K562 (cell line): ENCODE results near the gene WDR35. TPM values are rescaled to one million over a fixed set of nuclear protein-coding genes. Genes with fewer than 3 reads are reported as not detected.

Source experiments
- ATAC-seq: fragments of 200-7000 bp; cut with Tn5 transposase; 3 replicates; pipeline ENCODE4 v1.9.1; 2020; ENCODE audit warnings: moderate library complexity
- BruUV-seq: library from RNA; stranded (reverse); fragments of 400-500 nt; replicated peaks from 2 replicates; lab custom pipeline; 2021; lab: Mats Ljungman, UMichigan
- CTCF ChIA-PET: fragments of 300-600 bp; formaldehyde crosslinking; extraction: SDS; loops from one replicate; lab custom pipeline; 2021; ENCODE audit warnings: low intra/inter-chr PET ratio; lab: Yijun Ruan, JAX
- POLR2A ChIA-PET: fragments of 300-600, 350-650 bp; sonication (Branson Sonifier 250); formaldehyde crosslinking; extraction: SDS; loops from one replicate; lab custom pipeline; 2021; ENCODE audit warnings: antibody characterized with exemption, inconsistent platforms; lab: Yijun Ruan, JAX
- DNase-seq, 4 experiments: peaks; one replicate each; pipeline versions ENCODE4 v3.0.0 to v3.0.0-alpha.2; 2011 to 2018; ENCODE audit warnings: low spot score in 3 of 4, mixed read lengths in 3 of 4; ENCODE audit errors: extremely low read depth in 1 of 4
- FAIRE-seq: peaks from 2 replicates; lab custom pipeline; 2011; peaks lifted over from hg19 to GRCh38; lab: Jason Lieb, UNC
- H2AFZ ChIP-seq: 2 replicates; pipeline ENCODE4 v1.6.0; 2011; ENCODE audit warnings: low read depth, low read length, control low read depth, inconsistent platforms
- H3K27ac ChIP-seq: fragments of 200-600 bp; 3 replicates; pipeline ENCODE4 v1.8.0; 2011; ENCODE audit warnings: low read depth, mild to moderate bottlenecking, control low read depth, inconsistent platforms, low read length, moderate library complexity, mixed read lengths; ENCODE audit errors: extremely low read depth
- H3K27me3 ChIP-seq, 2 experiments: fragments of 300-600 bp in 1 of 2; 2 replicates in 1 of 2; 3 replicates in 1 of 2; pipeline versions ENCODE4 v1.6.0 to v1.8.0; 2011; ENCODE audit warnings: inconsistent platforms in 2 of 2, low read length in 2 of 2, mild to moderate bottlenecking in 1 of 2, mixed read lengths in 1 of 2, moderate library complexity in 1 of 2; ENCODE audit not compliant: control insufficient read depth in 2 of 2, insufficient read depth in 2 of 2
- H3K36me3 ChIP-seq: fragments of 300-600 bp; 3 replicates; pipeline ENCODE4 v1.8.0; 2011; ENCODE audit warnings: mild to moderate bottlenecking, low read length, inconsistent platforms; ENCODE audit not compliant: control insufficient read depth, insufficient read depth
- H3K4me1 ChIP-seq, 2 experiments: fragments of 200-600 bp in 1 of 2; replicated peaks in 1 of 2; 2 replicates in 1 of 2; 3 replicates in 1 of 2; pipeline versions ENCODE4 v1.5.1 to v1.8.0; 2011; ENCODE audit warnings: inconsistent platforms in 2 of 2, low read length in 2 of 2, mild to moderate bottlenecking in 1 of 2, mixed read lengths in 1 of 2, moderate library complexity in 1 of 2; ENCODE audit not compliant: control insufficient read depth in 2 of 2, insufficient read depth in 2 of 2
- H3K4me2 ChIP-seq: 2 replicates; pipeline ENCODE4 v1.6.1; 2011; ENCODE audit warnings: low read length, control low read depth, inconsistent platforms, mixed read lengths; ENCODE audit not compliant: insufficient read depth
- H3K4me3 ChIP-seq: fragments of 200-600 bp; sonication (generic), shearing (Covaris generic); 2 replicates; pipeline ENCODE4 v1.5.1; 2016; ENCODE audit warnings: control low read depth, inconsistent platforms
- H3K79me2 ChIP-seq: fragments of 200-600 bp; 3 replicates; pipeline ENCODE4 v1.8.0; 2011; ENCODE audit warnings: low read length, inconsistent platforms; ENCODE audit not compliant: control insufficient read depth, insufficient read depth
- H3K9ac ChIP-seq, 2 experiments: 2 replicates each; pipeline versions ENCODE4 v1.6.0 to v1.6.1; 2011; ENCODE audit warnings: low read depth in 2 of 2, low read length in 2 of 2, control low read depth in 1 of 2, inconsistent platforms in 1 of 2, mild to moderate bottlenecking in 1 of 2, mixed read lengths in 1 of 2; ENCODE audit not compliant: insufficient read depth in 1 of 2
- H3K9me1 ChIP-seq: one replicate; pipeline ENCODE4 v1.6.0; 2011; ENCODE audit warnings: inconsistent platforms, mild to moderate bottlenecking, low read length, moderate library complexity; ENCODE audit not compliant: control insufficient read depth, insufficient read depth
- H3K9me3 ChIP-seq: replicated peaks from 2 replicates; pipeline ENCODE4 v1.5.1; 2011; ENCODE audit warnings: low read depth, low read length, inconsistent platforms; ENCODE audit not compliant: control insufficient read depth, insufficient read depth
- H4K20me1 ChIP-seq: replicated peaks from 2 replicates; pipeline ENCODE4 v1.6.1; 2011; ENCODE audit warnings: low read length, inconsistent platforms, mixed read lengths; ENCODE audit not compliant: control insufficient read depth, insufficient read depth
- COPS2 ChIP-seq: fragments of 450-650 bp; conservative IDR thresholded peaks from 2 replicates; pipeline ENCODE4 v1.6.1; 2016; ENCODE audit warnings: mild to moderate bottlenecking, moderate library complexity
- E2F5 ChIP-seq: sonication (generic); formaldehyde crosslinking; IDR thresholded peaks from 2 replicates; pipeline ENCODE4 v1.8.0; 2022; ENCODE audit warnings: mild to moderate bottlenecking, missing genetic modification reagents
- E2F6 ChIP-seq, 2 experiments: IDR thresholded peaks; 2 replicates each; pipeline ENCODE4 v1.6.1; 2011; ENCODE audit warnings: borderline replicate concordance in 1 of 2, control low read depth in 1 of 2, low read depth in 1 of 2, low read length in 1 of 2, mild to moderate bottlenecking in 1 of 2, mixed read lengths in 1 of 2, moderate library complexity in 1 of 2; ENCODE audit not compliant: insufficient read depth in 1 of 2, insufficient read length in 1 of 2, poor library complexity in 1 of 2, severe bottlenecking in 1 of 2; ENCODE audit errors: extremely low read depth in 1 of 2
- FOXA3 ChIP-seq, 2 experiments: fragments of 450-650 bp in 1 of 2; sonication (generic) in 1 of 2; formaldehyde crosslinking; IDR thresholded peaks in 1 of 2; conservative IDR thresholded peaks in 1 of 2; 2 replicates each; pipeline versions ENCODE4 v1.4.0 to v1.8.0; 2020 to 2022; ENCODE audit warnings: mild to moderate bottlenecking in 2 of 2, missing genetic modification reagents in 1 of 2
- HDAC2 ChIP-seq: fragments of 450-650 bp; IDR thresholded peaks from 2 replicates; pipeline ENCODE4 v1.6.1; 2016; ENCODE audit warnings: mild to moderate bottlenecking
- HINFP ChIP-seq: fragments of 450-650 bp; conservative IDR thresholded peaks from 2 replicates; pipeline ENCODE4 v1.6.1; 2016; ENCODE audit warnings: missing genetic modification characterization, low read depth, mild to moderate bottlenecking, control low read depth, missing compliant biosample characterization
- IRF2 ChIP-seq: sonication (generic); formaldehyde crosslinking; IDR thresholded peaks from 2 replicates; pipeline ENCODE4 v1.8.1; 2022; ENCODE audit warnings: mild to moderate bottlenecking, missing genetic modification reagents
- KLF13 ChIP-seq: fragments of 450-650 bp; IDR thresholded peaks from 2 replicates; pipeline ENCODE4 v1.6.1; 2016; ENCODE audit warnings: missing genetic modification characterization, low read depth, mild to moderate bottlenecking, missing compliant biosample characterization, moderate library complexity, borderline replicate concordance
- MCM7 ChIP-seq, 2 experiments: fragments of 450-650 bp; IDR thresholded peaks; 2 replicates each; pipeline ENCODE4 v1.6.1; 2016 to 2018
- MNT ChIP-seq, 2 experiments: fragments of 450-650 bp; conservative IDR thresholded peaks; 2 replicates each; pipeline ENCODE4 v1.6.1; 2017; ENCODE audit warnings: mild to moderate bottlenecking in 2 of 2, moderate library complexity in 2 of 2
- NR4A1 ChIP-seq, 2 experiments: fragments of 250-450 bp in 1 of 2; fragments of 450-650 bp in 1 of 2; sonication (Bioruptor Pico) in 1 of 2; IDR thresholded peaks; 2 replicates each; pipeline versions ENCODE4 v1.4.0 to v1.6.1; 2016 to 2020; ENCODE audit warnings: mild to moderate bottlenecking in 2 of 2, missing compliant biosample characterization in 1 of 2, missing genetic modification characterization in 1 of 2, moderate library complexity in 1 of 2
- RB1 ChIP-seq: fragments of 450-650 bp; IDR thresholded peaks from 2 replicates; pipeline ENCODE4 v1.6.1; 2017; ENCODE audit warnings: low read depth, mild to moderate bottlenecking
- SIRT6 ChIP-seq: IDR thresholded peaks from one replicate; pipeline ENCODE4 v1.6.1; 2012; ENCODE audit warnings: low read depth, mild to moderate bottlenecking, control low read depth, inconsistent platforms, low read length, moderate library complexity
- TEAD4 ChIP-seq, 2 experiments: sonication (generic) in 1 of 2; formaldehyde crosslinking in 1 of 2; IDR thresholded peaks; 2 replicates each; pipeline versions ENCODE4 v1.6.1 to v1.8.0; 2012 to 2022; ENCODE audit warnings: borderline replicate concordance in 1 of 2, inconsistent platforms in 1 of 2, low read length in 1 of 2, mild to moderate bottlenecking in 1 of 2, missing genetic modification reagents in 1 of 2
- in situ Hi-C: fragments of 300-500 bp; cut with MboI; formaldehyde crosslinking; loops from 4 replicates; pipeline ENCODE4 v1.15.0; 2018; ENCODE audit warnings: inconsistent platforms, mixed read lengths
- intact Hi-C: fragments of 100-400 bp; cut with micrococcal nuclease; formaldehyde crosslinking; loops from 2 replicates; pipeline ENCODE4 v1.14.2; 2022
- polyA plus RNA-seq, 8 experiments: library from polyadenylated mRNA; depleted of rRNA in 4 of 8; stranded (reverse) in 5 of 8; unstranded in 3 of 8; fragments of >200 nt; fragmentation: Nextera tagmentation in 2 of 8; fragmentation: Illumina TruSeq in 1 of 8; extraction: Ambion mirVana in 2 of 8; extraction: Trizol in 1 of 8; gene quantifications; 2 replicates each; pipeline versions ENCODE4 v1.2.1 to v1.2.3, GENCODE V29; 2011 to 2014; ENCODE audit warnings: inconsistent platforms in 1 of 8, missing spikeins in 1 of 8
- total RNA-seq, 7 experiments: library from RNA; depleted of rRNA in 6 of 7; stranded (reverse); fragments of >200 nt in 6 of 7; fragmentation: Illumina TruSeq in 2 of 7; extraction: Trizol in 2 of 7; gene quantifications; 2 replicates each; pipeline versions ENCODE4 v1.2.1 to v1.2.3, GENCODE V29; 2011 to 2021; ENCODE audit warnings: low replicate concordance in 1 of 7

The WDR35 gene
- total and polyA plus RNA-seq, 9 of the 15 experiments (the other 6 are each of a cell fraction or from before 2014, with no cell fraction given) = 3.3 to 13.1 (median 8.0) TPM

- TF ChIP-seq KLF13 (tag) = no peak
- no peak for TF ChIP-seq IRF2 (CRISPR knock-in tag)
- no peak for TF ChIP-seq MCM7 (IDR thresholded peaks at IDR 0.05)
- no peak for TF ChIP-seq NR4A1 (CRISPR knock-in tag; IDR thresholded peaks at IDR 0.05)
- no peak for TF ChIP-seq NR4A1 (tag; IDR thresholded peaks at IDR 0.05)
- no peak for TF ChIP-seq HINFP (tag)
- no peak for TF ChIP-seq HDAC2
- no peak for TF ChIP-seq SIRT6
- TF ChIP-seq, all 486 proteins: peak for 0
These were observed 28.8 kb upstream of the WDR35 start (continued) for GRCh38 chr2:20018601-20019152.

- in situ Hi-C loops = no loop called here
- BruUV-seq = no TSS peak
- FAIRE-seq (no peak), DNase-seq (peak in 1 of 4 experiments; percentile 19), ATAC-seq (no peak)
- Histone ChIP-seq H4K20me1 (no peaks in the 10 kb centered on the region), H3K4me3 (no peak overlapping the region), H3K79me2 (no peaks in the 10 kb centered on the region), H3K9me3 (0 out of 2 replicates have a peak, but pooled peaks cover 2% of the 10 kb centered on the region), H2AFZ (no peak overlapping the region), H3K36me3 (no peaks in the 10 kb centered on the region), H3K27ac (no peak overlapping the region), H3K27me3 (peaks cover 11 to 19% of the 10 kb centered on the region in 2 experiments), H3K9ac (no peak overlapping the region), H3K9me1 (no peaks in the 10 kb centered on the region), H3K4me2 (no peak overlapping the region), H3K4me1 (peaks cover 0 to 11% of the 10 kb centered on the region in 2 experiments; a peak in 2 of 5 replicates)
- ChIA-PET POLR2A (interaction anchor here (1.2 kb wide), 1 partner anchor 33 kb away, joined by 4 read pairs; no protein-coding TSS in a partner anchor), CTCF (interaction anchor here (1.6 to 3.3 kb wide), 3 partner anchors 77 to 82 kb away, joined by 6 to 18 read pairs (median 14); no protein-coding TSS in a partner anchor)
- intact Hi-C loops = loop anchor here (5.0 kb wide), 1 partner anchor 59 kb away; no protein-coding TSS in a partner anchor
- TF ChIP-seq E2F5 (CRISPR knock-in tag) = no peak
- TF ChIP-seq MNT (conservative IDR thresholded peaks at IDR 0.05) = no peak
- no peak for TF ChIP-seq FOXA3 (CRISPR knock-in tag; conservative IDR thresholded peaks at IDR 0.05 in 1 of 2, IDR thresholded peaks at IDR 0.05 in 1 of 2)
- no peak for TF ChIP-seq TEAD4 (IDR thresholded peaks at IDR 0.05; ENCODE audit: low read length)
- no peak for TF ChIP-seq TEAD4 (CRISPR knock-in tag; IDR thresholded peaks at IDR 0.05; ENCODE audit: borderline replicate concordance)
- TF ChIP-seq E2F6 (IDR thresholded peaks at IDR 0.05; ENCODE audit: borderline replicate concordance in 1 of 2, extremely low read depth in 1 of 2, insufficient read depth in 1 of 2, insufficient read length in 1 of 2, low read depth in 1 of 2, low read length in 1 of 2, poor library complexity in 1 of 2, severe bottlenecking in 1 of 2) = no peak
- TF ChIP-seq COPS2 = no peak
- no peak for TF ChIP-seq RB1
These were observed 26.4 kb upstream of the WDR35 start for GRCh38 chr2:20016346-20016745.
